CD4-positive, alpha-beta memory T cell (primary cell): ENCODE measurements around the gene PPIP5K1. TPM values are rescaled to one million over a fixed set of nuclear protein-coding genes. Genes with fewer than 3 reads are reported as not detected.
A peak's percentile ranks its signal among the peaks of the same experiment; 100 is the strongest.

Experiments
- CTCF ChIA-PET: fragments of 350-600 bp; sonication (Branson Sonifier 250); formaldehyde crosslinking; loops from one replicate; lab custom pipeline; 2021; ENCODE audit warnings: inconsistent platforms; ENCODE audit not compliant: partially characterized antibody; lab: Charles Lee
- POLR2A ChIA-PET: fragments of 350-600 bp; sonication (Branson Sonifier 250); formaldehyde crosslinking; loops from one replicate; lab custom pipeline; 2021; ENCODE audit not compliant: partially characterized antibody; lab: Charles Lee
- DNase-seq, 5 donors: peaks; one replicate each; pipeline versions ENCODE4 v3.0.0 to v3.0.0-alpha.2; 2020 to 2022; ENCODE audit warnings: mixed read lengths in 1 of 5
- H3K27ac ChIP-seq: one replicate; pipeline ENCODE4 v1.7.0; 2013; ENCODE audit warnings: low read depth, low read length
- H3K27me3 ChIP-seq: 2 replicates; pipeline ENCODE4 v1.7.0; 2013; ENCODE audit warnings: mild to moderate bottlenecking, low read length, moderate library complexity; ENCODE audit not compliant: insufficient read depth
- H3K36me3 ChIP-seq: 2 replicates; pipeline ENCODE4 v1.7.0; 2013; ENCODE audit warnings: mild to moderate bottlenecking, low read length, moderate library complexity; ENCODE audit not compliant: insufficient read depth
- H3K4me1 ChIP-seq: 2 replicates; pipeline ENCODE4 v1.7.0; 2013; ENCODE audit warnings: mild to moderate bottlenecking, low read length, moderate library complexity; ENCODE audit not compliant: insufficient read depth
- H3K4me3 ChIP-seq, 2 donors: one replicate each; pipeline ENCODE4 v1.7.0; 2013; ENCODE audit warnings: low read length in 2 of 2, mild to moderate bottlenecking in 1 of 2
- H3K9me3 ChIP-seq, 2 donors: one replicate each; pipeline ENCODE4 v1.7.0; 2013; ENCODE audit warnings: low read length in 2 of 2, control low read depth in 1 of 2; ENCODE audit not compliant: control insufficient read depth in 1 of 2
- H3K27ac Mint-ChIP-seq, 7 donors: one replicate each; pipeline ENCODE4 v1.8.0; 2020 to 2021; ENCODE audit warnings: mixed read lengths in 7 of 7, mild to moderate bottlenecking in 6 of 7, inconsistent platforms in 3 of 7, moderate library complexity in 3 of 7
- H3K27me3 Mint-ChIP-seq, 2 donors: one replicate each; pipeline ENCODE4 v1.8.0; 2020 to 2021; ENCODE audit warnings: mixed read lengths in 2 of 2
- H3K36me3 Mint-ChIP-seq, 2 donors: one replicate each; pipeline ENCODE4 v1.8.0; 2020 to 2021; ENCODE audit warnings: mixed read lengths in 2 of 2, inconsistent platforms in 1 of 2, mild to moderate bottlenecking in 1 of 2
- H3K4me1 Mint-ChIP-seq, 4 donors: one replicate each; pipeline ENCODE4 v1.8.0; 2020 to 2021; ENCODE audit warnings: mixed read lengths in 4 of 4, mild to moderate bottlenecking in 1 of 4
- H3K4me3 Mint-ChIP-seq, 8 donors: one replicate each; pipeline ENCODE4 v1.8.0; 2020 to 2021; ENCODE audit warnings: mixed read lengths in 8 of 8, mild to moderate bottlenecking in 7 of 8, moderate library complexity in 6 of 8, inconsistent platforms in 3 of 8
- H3K9me3 Mint-ChIP-seq, 8 donors: one replicate each; pipeline ENCODE4 v1.8.0; 2020 to 2021; ENCODE audit warnings: mixed read lengths in 8 of 8, mild to moderate bottlenecking in 5 of 8, inconsistent platforms in 3 of 8, moderate library complexity in 1 of 8
- intact Hi-C: fragments of 100-400 bp; cut with micrococcal nuclease; formaldehyde crosslinking; loops from one replicate; pipeline ENCODE4 v1.15.1; 2023
- polyA plus RNA-seq, 2 donors: library from polyadenylated mRNA; unstranded; fragments of 300-500 nt; fragmentation: Illumina TruSeq; gene quantifications; one replicate each; pipeline ENCODE4 v1.2.3, GENCODE V29; 2021
- total RNA-seq, 2 experiments: library from RNA; stranded (reverse); gene quantifications; one replicate each; pipeline ENCODE4 v1.2.3, GENCODE V29; 2021

The PPIP5K1 gene
- total and polyA plus RNA-seq, 4 experiments from 2014 or later, result 4.4 to 66.6 (median 31.3) TPM

GRCh38 chr15:43524254-43524845 is 65.7 kb downstream of the PPIP5K1 start:
- H3K27me3 Mint-ChIP-seq, result peaks cover 0 to 4% of the 10 kb centered on the region in 2 donors
- Histone ChIP-seq H3K36me3 (no peaks in the 10 kb centered on the region), H3K9me3 (no peaks in the 10 kb centered on the region), H3K4me3 (no peak overlapping the region), H3K4me1 (peaks cover 6% of the 10 kb centered on the region), H3K27ac (no peak overlapping the region), H3K27me3 (no peaks in the 10 kb centered on the region)
- peaks cover 0 to 16% of the 10 kb centered on the region in 2 donors for H3K36me3 Mint-ChIP-seq
- no peak overlapping the region for H3K4me3 Mint-ChIP-seq
- peak overlapping the region in 4 of 7 donors; percentile 26 to 87 (median 48) for H3K27ac Mint-ChIP-seq
- ChIA-PET POLR2A (interaction anchor here (0.7 kb wide), 1 partner anchor 13 kb away, joined by 4 read pairs; no protein-coding TSS in a partner anchor), CTCF (interaction anchor here (4.1 kb wide), 1 partner anchor 11 kb away, joined by 21 read pairs; no protein-coding TSS in a partner anchor)
- intact Hi-C loops, result no loop called here
- H3K9me3 Mint-ChIP-seq, result peaks cover 0 to 2% (median 0%) of the 10 kb centered on the region in 8 donors
- peaks cover 7 to 17% (median 13%) of the 10 kb centered on the region in 4 donors for H3K4me1 Mint-ChIP-seq
- no peak for DNase-seq

DNA sequence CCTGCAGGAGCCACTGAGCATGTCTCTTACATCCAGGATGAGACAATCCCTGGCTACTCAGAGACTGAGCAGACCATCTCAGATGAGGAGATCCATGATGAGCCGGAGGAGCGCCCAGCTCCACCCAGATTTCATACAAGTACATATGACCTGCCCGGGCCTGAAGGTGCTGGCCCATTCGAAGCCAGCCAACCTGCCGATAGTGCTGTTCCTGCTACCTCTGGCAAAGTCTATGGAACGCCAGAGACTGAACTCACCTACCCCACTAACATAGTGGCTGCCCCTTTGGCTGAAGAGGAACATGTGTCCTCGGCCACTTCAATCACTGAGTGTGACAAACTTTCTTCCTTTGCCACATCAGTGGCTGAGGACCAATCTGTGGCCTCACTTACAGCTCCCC is 66.4 kb downstream of the PPIP5K1 start:
- no peaks in the 10 kb centered on the region for H3K27me3 ChIP-seq
- no peak overlapping the region for H3K27ac ChIP-seq
- H3K9me3 Mint-ChIP-seq, result peaks cover 0 to 2% (median 0%) of the 10 kb centered on the region in 8 donors
- peaks cover 1 to 8% of the 10 kb centered on the region in 2 donors for H3K27me3 Mint-ChIP-seq
- intact Hi-C loops, result no loop called here
- H3K27ac Mint-ChIP-seq, result no peak overlapping the region
- ChIA-PET POLR2A (interaction anchor here (1.2 kb wide), 1 partner anchor 31 kb away, joined by 4 read pairs; the partner anchor contains the start of gene TP53BP1), CTCF (interaction anchor here (1.6 to 4.1 kb wide), 2 partner anchors 10 to 13 kb away, joined by 4 to 21 read pairs; no protein-coding TSS in a partner anchor)
- DNase-seq, result no peak
- peaks cover 0 to 16% of the 10 kb centered on the region in 2 donors for H3K36me3 Mint-ChIP-seq
- no peak overlapping the region for H3K4me3 ChIP-seq
- no peak overlapping the region for H3K4me3 Mint-ChIP-seq
- no peaks in the 10 kb centered on the region for H3K9me3 ChIP-seq
- peaks cover 7 to 17% (median 13%) of the 10 kb centered on the region in 4 donors for H3K4me1 Mint-ChIP-seq
- H3K4me1 ChIP-seq, result peaks cover 6% of the 10 kb centered on the region
- no peaks in the 10 kb centered on the region for H3K36me3 ChIP-seq

DNA sequence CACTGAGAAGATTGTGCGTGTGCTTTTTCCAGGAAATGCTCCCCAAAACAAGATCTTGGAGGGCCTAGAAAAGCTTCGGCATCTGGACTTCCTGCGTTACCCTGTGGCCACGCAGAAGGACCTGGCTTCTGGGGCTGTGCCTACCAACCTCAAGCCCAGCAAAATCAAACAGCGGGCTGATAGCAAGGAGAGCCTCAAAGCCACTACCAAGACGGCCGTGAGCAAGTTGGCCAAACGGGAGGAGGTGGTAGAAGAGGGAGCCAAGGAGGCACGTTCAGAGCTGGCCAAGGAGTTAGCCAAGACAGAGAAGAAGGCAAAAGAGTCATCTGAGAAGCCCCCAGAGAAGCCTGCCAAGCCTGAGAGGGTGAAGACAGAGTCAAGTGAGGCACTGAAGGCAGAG is 67.8 kb downstream of the PPIP5K1 start:
- Mint-ChIP-seq H3K27me3 (peaks cover 2 to 16% of the 10 kb centered on the region in 2 donors), H3K9me3 (peaks cover 0 to 2% (median 0%) of the 10 kb centered on the region in 8 donors), H3K4me3 (no peak overlapping the region), H3K36me3 (peaks cover 0 to 16% of the 10 kb centered on the region in 2 donors), H3K4me1 (peaks cover 9 to 17% (median 15%) of the 10 kb centered on the region in 4 donors), H3K27ac (no peak overlapping the region)
- Histone ChIP-seq H3K36me3 (no peaks in the 10 kb centered on the region), H3K9me3 (no peaks in the 10 kb centered on the region), H3K4me1 (peaks cover 6% of the 10 kb centered on the region), H3K27ac (no peak overlapping the region), H3K27me3 (peaks cover 4% of the 10 kb centered on the region), H3K4me3 (no peak overlapping the region)
- ChIA-PET CTCF (interaction anchor here (0.7 to 4.1 kb wide), 3 partner anchors 9 to 12 kb away, joined by 3 to 21 read pairs (median 4); no protein-coding TSS in a partner anchor), POLR2A (interaction anchor here (1.2 kb wide), 1 partner anchor 29 kb away, joined by 4 read pairs; the partner anchor contains the start of gene TP53BP1)
- intact Hi-C loops, result no loop called here
- DNase-seq, result no peak

DNA sequence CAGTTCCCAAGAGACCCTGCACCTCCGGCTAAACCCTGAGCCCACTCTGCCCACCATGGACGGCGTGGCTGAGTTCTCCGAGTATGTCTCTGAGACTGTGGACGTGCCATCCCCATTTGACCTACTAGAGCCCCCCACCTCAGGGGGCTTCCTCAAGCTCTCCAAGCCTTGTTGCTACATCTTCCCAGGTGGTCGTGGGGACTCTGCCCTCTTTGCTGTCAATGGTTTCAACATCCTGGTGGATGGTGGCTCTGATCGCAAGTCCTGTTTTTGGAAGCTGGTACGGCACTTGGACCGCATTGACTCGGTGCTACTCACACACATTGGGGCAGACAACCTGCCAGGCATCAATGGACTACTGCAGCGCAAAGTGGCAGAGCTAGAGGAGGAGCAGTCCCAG is 68.6 kb downstream of the PPIP5K1 start:
- POLR2A ChIA-PET, result no interaction called here
- Mint-ChIP-seq H3K36me3 (peaks cover 0 to 16% of the 10 kb centered on the region in 2 donors), H3K9me3 (peaks cover 0 to 2% (median 0%) of the 10 kb centered on the region in 8 donors), H3K4me1 (peaks cover 9 to 17% (median 15%) of the 10 kb centered on the region in 4 donors), H3K27me3 (peaks cover 5 to 21% of the 10 kb centered on the region in 2 donors), H3K27ac (no peak overlapping the region), H3K4me3 (no peak overlapping the region)
- peaks cover 6% of the 10 kb centered on the region for H3K4me1 ChIP-seq
- no peaks in the 10 kb centered on the region for H3K36me3 ChIP-seq
- H3K9me3 ChIP-seq, result no peaks in the 10 kb centered on the region
- peaks cover 8% of the 10 kb centered on the region for H3K27me3 ChIP-seq
- no peak overlapping the region for H3K27ac ChIP-seq
- intact Hi-C loops, result no loop called here
- CTCF ChIA-PET, result no interaction called here
- H3K4me3 ChIP-seq, result no peak overlapping the region
- no peak for DNase-seq

DNA sequence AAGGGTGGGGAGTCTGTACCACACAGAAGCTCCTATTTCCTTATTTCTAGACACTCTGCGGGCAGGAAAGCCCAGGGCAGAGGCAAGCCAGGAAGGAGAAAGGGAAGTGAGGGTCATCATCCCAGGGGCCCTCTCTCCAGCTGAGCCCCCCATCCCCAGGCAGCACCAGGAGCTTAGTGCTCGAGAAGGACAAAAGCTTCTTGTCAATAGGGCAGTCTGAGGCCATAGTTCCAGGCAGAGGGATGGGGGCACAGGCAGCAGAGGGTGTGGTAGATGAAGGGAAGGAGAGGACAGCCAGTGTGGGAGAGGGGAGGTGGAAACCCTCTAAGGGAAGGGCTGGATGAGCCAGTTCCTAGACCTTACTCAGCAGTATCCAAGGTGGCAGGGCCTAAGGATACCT is 69.9 kb downstream of the PPIP5K1 start:
- Mint-ChIP-seq H3K4me3 (no peak overlapping the region), H3K9me3 (peaks cover 0 to 2% (median 0%) of the 10 kb centered on the region in 8 donors), H3K27me3 (peaks cover 5 to 21% of the 10 kb centered on the region in 2 donors), H3K36me3 (peaks cover 0 to 11% of the 10 kb centered on the region in 2 donors), H3K27ac (no peak overlapping the region), H3K4me1 (peaks cover 2 to 11% (median 6%) of the 10 kb centered on the region in 4 donors)
- Histone ChIP-seq H3K9me3 (no peaks in the 10 kb centered on the region), H3K27ac (no peak overlapping the region), H3K4me1 (peaks cover 3% of the 10 kb centered on the region), H3K27me3 (peaks cover 8% of the 10 kb centered on the region), H3K4me3 (no peak overlapping the region), H3K36me3 (no peaks in the 10 kb centered on the region)
- no peak for DNase-seq
- intact Hi-C loops, result no loop called here
- CTCF ChIA-PET, result no interaction called here
- POLR2A ChIA-PET, result no interaction called here

- Mint-ChIP-seq H3K4me1 (peaks cover 2 to 10% (median 7%) of the 10 kb centered on the region in 4 donors), H3K4me3 (peak overlapping the region in 2 of 8 donors; percentile 4 to 29), H3K27ac (no peak overlapping the region), H3K27me3 (peaks cover 5 to 21% of the 10 kb centered on the region in 2 donors), H3K36me3 (peaks cover 0 to 11% of the 10 kb centered on the region in 2 donors), H3K9me3 (peaks cover 0 to 2% (median 0%) of the 10 kb centered on the region in 8 donors)
- Histone ChIP-seq H3K4me3 (no peak overlapping the region), H3K9me3 (no peaks in the 10 kb centered on the region), H3K27ac (no peak overlapping the region), H3K27me3 (peaks cover 8% of the 10 kb centered on the region), H3K4me1 (peaks cover 4% of the 10 kb centered on the region), H3K36me3 (no peaks in the 10 kb centered on the region)
- intact Hi-C loops, result loop anchor here (10.0 kb wide), 1 partner anchor 306 kb away; the partner anchor contains the start of genes MFAP1 and WDR76
- POLR2A ChIA-PET, result no interaction called here
- DNase-seq, result no peak
- CTCF ChIA-PET, result no interaction called here
Measured at GRCh38 chr15:43519196-43519595, 70.8 kb downstream of the PPIP5K1 start.

- intact Hi-C loops, result loop anchor here (10.0 kb wide), 1 partner anchor 307 kb away; the partner anchor contains the start of genes MFAP1 and WDR76
- no peak overlapping the region for H3K4me3 ChIP-seq
- Mint-ChIP-seq H3K27ac (peak overlapping the region in 1 of 7 donors; percentile 70), H3K9me3 (no peaks in the 10 kb centered on the region), H3K36me3 (peaks cover 0 to 11% of the 10 kb centered on the region in 2 donors), H3K4me3 (peak overlapping the region in 4 of 8 donors; percentile 25 to 36 (median 31)), H3K27me3 (peaks cover 5 to 21% of the 10 kb centered on the region in 2 donors), H3K4me1 (peaks cover 7 to 14% (median 13%) of the 10 kb centered on the region in 4 donors)
- CTCF ChIA-PET, result no interaction called here
- DNase-seq, result no peak
- H3K4me1 ChIP-seq, result peaks cover 13% of the 10 kb centered on the region
- H3K27ac ChIP-seq, result no peak overlapping the region
- peaks cover 8% of the 10 kb centered on the region for H3K27me3 ChIP-seq
- no peaks in the 10 kb centered on the region for H3K9me3 ChIP-seq
- POLR2A ChIA-PET, result no interaction called here
- H3K36me3 ChIP-seq, result no peaks in the 10 kb centered on the region
Measured at GRCh38 chr15:43518197-43518761, 71.7 kb downstream of the PPIP5K1 start.
